Measurements from ENCODE around the gene FAM118A. TPM values are rescaled to one million over a fixed set of nuclear protein-coding genes. Genes with fewer than 3 reads are reported as not detected.

Gene FAM118A
- total RNA-seq, 2 donors from 2014 or later: 13.0 to 149 TPM

DNA sequence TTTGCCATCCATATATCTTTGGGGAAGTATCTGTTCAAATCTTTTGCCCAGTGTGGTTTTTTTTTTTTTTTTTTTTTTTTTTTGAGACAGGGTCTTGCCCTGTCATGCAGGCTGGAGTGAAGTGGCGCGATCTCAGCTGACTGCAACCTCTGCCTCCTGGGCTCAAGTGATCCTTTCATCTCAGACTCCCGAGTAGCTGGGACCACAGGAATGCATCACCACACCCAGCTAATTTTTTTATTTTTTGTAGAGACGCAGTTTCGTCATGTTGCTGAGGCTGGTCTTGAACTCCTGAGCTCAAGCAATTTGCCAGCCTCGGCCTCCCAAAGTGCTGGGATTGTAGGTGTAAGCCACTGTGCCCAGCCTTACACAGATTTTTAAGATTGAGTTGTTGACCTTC is 4.8 kb upstream of the FAM118A start:
- no peaks in the 10 kb centered on the region for H3K9me3 ChIP-seq
- H3K4me3 ChIP-seq: no peak overlapping the region
- WGBS, 2 donors: 69 to 72% methylated on average over 6 of the region's 6 CpGs
- TF ChIP-seq CTCF (IDR thresholded peaks at IDR 0.05): no peak
- TF ChIP-seq POLR2A (IDR thresholded peaks at IDR 0.05): no peak
- no peaks in the 10 kb centered on the region for H3K27me3 ChIP-seq
- intact Hi-C loops (cut with DNase I): no loop called here
- no peaks in the 10 kb centered on the region for H3K36me3 ChIP-seq (replicated peaks in 1 of 2; ENCODE audit: insufficient read depth in 1 of 2, low read depth in 2 of 2)
- ATAC-seq (no peak), DNase-seq (no peak)
- H3K27ac ChIP-seq: no peak overlapping the region
- peaks cover 7% of the 10 kb centered on the region for H3K4me1 ChIP-seq

- H3K4me3 ChIP-seq: no peak overlapping the region
- no peaks in the 10 kb centered on the region for H3K27me3 ChIP-seq
- WGBS, 2 donors: 70 to 73% methylated on average over 6 of the region's 6 CpGs
- no peaks in the 10 kb centered on the region for H3K36me3 ChIP-seq (replicated peaks in 1 of 2; ENCODE audit: insufficient read depth in 1 of 2, low read depth in 2 of 2)
- DNase-seq: no peak
- H3K9me3 ChIP-seq: no peaks in the 10 kb centered on the region
- intact Hi-C loops (cut with DNase I): no loop called here
- H3K4me1 ChIP-seq: peaks cover 8% of the 10 kb centered on the region
- no peak for TF ChIP-seq CTCF (IDR thresholded peaks at IDR 0.05)
- TF ChIP-seq POLR2A (IDR thresholded peaks at IDR 0.05): no peak
- H3K27ac ChIP-seq: no peak overlapping the region
- ATAC-seq: no peak
Observed at GRCh38 chr22:45305456-45306075, 4.2 kb upstream of the FAM118A start.

GRCh38 chr22:45306139-45306538 is 3.6 kb upstream of the FAM118A start:
- H3K9me3 ChIP-seq: no peaks in the 10 kb centered on the region
- TF ChIP-seq POLR2A (IDR thresholded peaks at IDR 0.05): no peak
- no peak for TF ChIP-seq CTCF (IDR thresholded peaks at IDR 0.05)
- H3K27ac ChIP-seq: no peak overlapping the region
- H3K4me1 ChIP-seq: peaks cover 13% of the 10 kb centered on the region
- 82 to 91% methylated on average over 5 to 9 of the region's 9 CpGs for WGBS, 2 donors
- no peak overlapping the region for H3K4me3 ChIP-seq
- intact Hi-C loops (cut with DNase I): no loop called here
- no peaks in the 10 kb centered on the region for H3K27me3 ChIP-seq
- no peaks in the 10 kb centered on the region for H3K36me3 ChIP-seq (replicated peaks in 1 of 2; ENCODE audit: insufficient read depth in 1 of 2, low read depth in 2 of 2)
- no peak for ATAC-seq
- DNase-seq: no peak

GRCh38 chr22:45308391-45308956 is 1.3 kb upstream of the FAM118A start:
- no peaks in the 10 kb centered on the region for H3K9me3 ChIP-seq
- ATAC-seq (no peak), DNase-seq (no peak)
- H3K36me3 ChIP-seq (replicated peaks in 1 of 2; ENCODE audit: insufficient read depth in 1 of 2, low read depth in 2 of 2): no peaks in the 10 kb centered on the region
- no peak overlapping the region for H3K4me3 ChIP-seq
- H3K27me3 ChIP-seq: no peaks in the 10 kb centered on the region
- no peak for TF ChIP-seq CTCF (IDR thresholded peaks at IDR 0.05)
- TF ChIP-seq POLR2A (IDR thresholded peaks at IDR 0.05): no peak
- peaks cover 17% of the 10 kb centered on the region for H3K4me1 ChIP-seq
- WGBS, 2 donors: 85 to 92% methylated on average over 6 of the region's 6 CpGs
- H3K27ac ChIP-seq: no peak overlapping the region
- intact Hi-C loops (cut with DNase I): no loop called here

GRCh38 chr22:45308957-45309421 is 745 bp upstream of the FAM118A start:
- Histone ChIP-seq H3K36me3 (replicated peaks in 1 of 2; ENCODE audit: insufficient read depth in 1 of 2, low read depth in 2 of 2) (no peaks in the 10 kb centered on the region), H3K9me3 (no peaks in the 10 kb centered on the region), H3K4me1 (peaks cover 20% of the 10 kb centered on the region), H3K4me3 (no peak overlapping the region), H3K27me3 (no peaks in the 10 kb centered on the region), H3K27ac (peak overlapping the region; percentile 20 to 83 (median 64))
- TF ChIP-seq POLR2A (IDR thresholded peaks at IDR 0.05): no peak
- no peak for TF ChIP-seq CTCF (IDR thresholded peaks at IDR 0.05)
- DNase-seq (no peak), ATAC-seq (no peak)
- WGBS, 2 donors: 47 to 53% methylated on average over 25 of the region's 25 CpGs
- intact Hi-C loops (cut with DNase I): no loop called here
